OCI-LY3 (cell line): ENCODE measurements around the gene ZFR2.
"Not testable (repeated sequence)": the region's sequence is repeated elsewhere in the genome, so short reads cannot be mapped to it uniquely, and the experiment has no call there.

Experiments
- H2AFZ ChIP-seq: fragments of 200-600, 300-600 bp; shearing (Covaris generic); 2 replicates; pipeline ENCODE4 v1.6.0; 2014; ENCODE audit warnings: antibody characterized with exemption, low read depth, low read length
- H3K27ac ChIP-seq: fragments of 200-600, 300-600 bp; sonication (generic); 2 replicates; pipeline ENCODE4 v1.5.1; 2014; ENCODE audit warnings: mild to moderate bottlenecking, low read length, moderate library complexity, mixed read lengths
- H3K27me3 ChIP-seq: fragments of 200-600, 300-600 bp; sonication (generic); 2 replicates; pipeline ENCODE4 v1.6.1; 2014; ENCODE audit warnings: low read depth, low read length, mixed read lengths
- H3K36me3 ChIP-seq: fragments of 200-600, 300-600 bp; sonication (generic); replicated peaks from 2 replicates; pipeline ENCODE3; 2014; ENCODE audit warnings: low read depth, low read length, mixed read lengths
- H3K4me1 ChIP-seq: fragments of 300-600, 200-600 bp; sonication (generic); 2 replicates; pipeline ENCODE4 v1.6.1; 2014; ENCODE audit warnings: low read length, mixed read lengths
- H3K4me2 ChIP-seq: fragments of 200-600, 300-600 bp; sonication (generic); 2 replicates; pipeline ENCODE4 v1.6.1; 2014; ENCODE audit warnings: low read length, mixed read lengths
- H3K4me3 ChIP-seq: fragments of 300-600, 200-600 bp; sonication (generic); 2 replicates; pipeline ENCODE4 v1.5.1; 2014; ENCODE audit warnings: antibody characterized with exemption, mild to moderate bottlenecking, low read length, moderate library complexity
- H3K79me2 ChIP-seq: fragments of 300-600, 200-600 bp; shearing (Covaris generic); 2 replicates; pipeline ENCODE4 v1.6.1; 2014; ENCODE audit warnings: mild to moderate bottlenecking, low read length, mixed read lengths
- H3K9ac ChIP-seq: fragments of 300-600, 200-600 bp; shearing (Covaris generic); 2 replicates; pipeline ENCODE4 v1.6.0; 2014; ENCODE audit warnings: mild to moderate bottlenecking, low read length, moderate library complexity
- H3K9me3 ChIP-seq: fragments of 200-600, 300-600 bp; shearing (Covaris generic); 2 replicates; pipeline ENCODE4 v1.6.1; 2014; ENCODE audit warnings: low read length, mixed read lengths; ENCODE audit not compliant: insufficient read depth
- H4K20me1 ChIP-seq: fragments of 200-600, 300-600 bp; sonication (generic); 2 replicates; pipeline ENCODE4 v1.6.1; 2016; ENCODE audit warnings: low read length, mixed read lengths; ENCODE audit not compliant: insufficient read depth
- EZH2phosphoT487 ChIP-seq: fragments of 200-600 bp; shearing (Covaris generic); IDR thresholded peaks from 2 replicates; pipeline ENCODE4 v1.6.1; 2018; ENCODE audit warnings: antibody characterized with exemption, mixed run types, low read depth
- TF ChIP-seq, protein P1 (sequence below): fragments of 200-600, 300-600 bp; sonication (generic); IDR thresholded peaks from 2 replicates; pipeline ENCODE4 v1.5.1; 2014; ENCODE audit warnings: antibody characterized with exemption, low read length, low read depth

The ZFR2 gene

GRCh38 chr19:3880471-3881271 lies 11.8 kb upstream of the ZFR2 start, which contains the start of gene ATCAY:
Gene ATCAY (plus strand): TSS chr19:3880685. CDS start chr19:3885768, 5,083 bp downstream.
- no peak within 1 kb of the TSS for H2AFZ ChIP-seq
- H3K27ac ChIP-seq = no peak within 1 kb of the TSS
- no peak within 1 kb of the TSS for H3K4me3 ChIP-seq
- no peaks in the 10 kb centered on the region for H3K9me3 ChIP-seq
- H3K9ac ChIP-seq = no peak within 1 kb of the TSS
- no peaks in the 10 kb centered on the region for H3K36me3 ChIP-seq
- H3K4me2 ChIP-seq = no peak within 1 kb of the TSS
- H3K27me3 ChIP-seq = no peaks in the 10 kb centered on the region
- no peaks in the 10 kb centered on the region for H3K79me2 ChIP-seq
- H3K4me1 ChIP-seq = no peaks in the 10 kb centered on the region
- H4K20me1 ChIP-seq = peaks cover 4% of the 10 kb centered on the region
- no peak for TF ChIP-seq EZH2phosphoT487
- TF ChIP-seq, protein P1, sequence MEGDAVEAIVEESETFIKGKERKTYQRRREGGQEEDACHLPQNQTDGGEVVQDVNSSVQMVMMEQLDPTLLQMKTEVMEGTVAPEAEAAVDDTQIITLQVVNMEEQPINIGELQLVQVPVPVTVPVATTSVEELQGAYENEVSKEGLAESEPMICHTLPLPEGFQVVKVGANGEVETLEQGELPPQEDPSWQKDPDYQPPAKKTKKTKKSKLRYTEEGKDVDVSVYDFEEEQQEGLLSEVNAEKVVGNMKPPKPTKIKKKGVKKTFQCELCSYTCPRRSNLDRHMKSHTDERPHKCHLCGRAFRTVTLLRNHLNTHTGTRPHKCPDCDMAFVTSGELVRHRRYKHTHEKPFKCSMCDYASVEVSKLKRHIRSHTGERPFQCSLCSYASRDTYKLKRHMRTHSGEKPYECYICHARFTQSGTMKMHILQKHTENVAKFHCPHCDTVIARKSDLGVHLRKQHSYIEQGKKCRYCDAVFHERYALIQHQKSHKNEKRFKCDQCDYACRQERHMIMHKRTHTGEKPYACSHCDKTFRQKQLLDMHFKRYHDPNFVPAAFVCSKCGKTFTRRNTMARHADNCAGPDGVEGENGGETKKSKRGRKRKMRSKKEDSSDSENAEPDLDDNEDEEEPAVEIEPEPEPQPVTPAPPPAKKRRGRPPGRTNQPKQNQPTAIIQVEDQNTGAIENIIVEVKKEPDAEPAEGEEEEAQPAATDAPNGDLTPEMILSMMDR = no peak

- Histone ChIP-seq H3K27me3 (no peaks in the 10 kb centered on the region), H3K9ac (no peak overlapping the region), H3K9me3 (no peaks in the 10 kb centered on the region), H3K36me3 (no peaks in the 10 kb centered on the region), H3K79me2 (no peaks in the 10 kb centered on the region), H3K4me2 (no peak overlapping the region), H4K20me1 (peaks cover 4% of the 10 kb centered on the region), H3K27ac (no peak overlapping the region), H3K4me3 (no peak overlapping the region), H3K4me1 (no peaks in the 10 kb centered on the region), H2AFZ (no peak overlapping the region)
- TF ChIP-seq, protein P1 = peak; percentile 29
- TF ChIP-seq EZH2phosphoT487 = no peak
Observed at GRCh38 chr19:3879656-3880055, 10.8 kb upstream of the ZFR2 start.

DNA sequence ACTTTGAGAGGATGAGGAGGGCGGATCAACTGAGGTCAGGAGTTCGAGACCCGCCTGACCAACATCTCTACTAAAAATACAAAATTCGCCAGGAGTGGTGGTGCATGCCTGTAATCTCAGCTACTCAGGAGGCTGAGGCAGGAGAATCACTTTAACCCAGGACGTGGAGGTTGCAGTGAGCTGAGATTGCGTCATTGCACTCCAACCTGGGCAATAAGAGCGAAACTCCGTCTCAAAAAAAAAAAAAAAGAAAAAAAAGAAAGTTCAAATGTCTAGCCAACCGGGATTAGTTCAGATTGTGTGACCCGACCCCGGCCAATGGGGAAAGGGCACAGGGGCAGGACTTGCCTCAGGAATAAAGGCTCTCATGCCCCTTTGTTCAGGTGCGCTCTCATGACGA lies 5.9 kb upstream of the ZFR2 start:
- not testable (repeated sequence) for H3K4me2 ChIP-seq, H3K4me1 ChIP-seq, H2AFZ ChIP-seq, H3K36me3 ChIP-seq, H3K9ac ChIP-seq, H3K27me3 ChIP-seq, H3K79me2 ChIP-seq, H3K27ac ChIP-seq, H3K9me3 ChIP-seq, H4K20me1 ChIP-seq, H3K4me3 ChIP-seq

DNA sequence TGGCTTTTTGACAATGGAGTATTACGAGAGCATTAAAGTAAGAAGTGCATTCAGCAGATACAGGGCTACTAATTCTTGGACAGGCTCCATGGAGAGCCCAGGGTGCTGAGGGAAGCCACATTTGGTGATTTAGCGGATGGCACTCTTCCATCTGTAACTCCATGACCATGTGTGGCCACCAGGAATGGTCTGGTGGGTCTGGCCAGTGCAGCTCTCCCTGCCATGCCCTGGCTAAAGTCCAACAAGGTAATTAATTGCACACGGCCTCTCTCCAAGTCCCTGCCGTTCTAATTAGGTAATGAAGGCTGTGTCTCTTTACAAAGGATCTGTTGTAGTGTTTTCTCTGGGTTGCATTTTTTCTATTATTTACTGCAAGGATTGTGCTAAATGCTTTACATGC lies 4.3 kb upstream of the ZFR2 start:
- Histone ChIP-seq H3K9me3 (no peaks in the 10 kb centered on the region), H3K27me3 (no peaks in the 10 kb centered on the region), H2AFZ (no peak overlapping the region), H3K36me3 (no peaks in the 10 kb centered on the region), H3K4me1 (no peaks in the 10 kb centered on the region), H3K79me2 (no peaks in the 10 kb centered on the region), H3K4me3 (no peak overlapping the region), H3K4me2 (no peak overlapping the region), H3K27ac (no peak overlapping the region), H4K20me1 (peaks cover 4% of the 10 kb centered on the region), H3K9ac (no peak overlapping the region)
- no peak for TF ChIP-seq EZH2phosphoT487
- TF ChIP-seq, protein P1 = no peak
